SK-N-SH treated with all-trans-retinoic acid at 6 μM for 48 hours (cell line): ENCODE measurements around the gene SDR42E2.
A peak's percentile ranks its signal among the peaks of the same experiment; 100 is the strongest.

Experiments
- POU6F1 ChIP-seq: fragments of 250-450 bp; sonication (Bioruptor Pico); IDR thresholded peaks from 2 replicates; pipeline ENCODE4 v1.8.0; 2021; ENCODE audit warnings: low read depth, mild to moderate bottlenecking, moderate library complexity, borderline replicate concordance
- TF ChIP-seq, protein P1 (sequence below): fragments of 250-450 bp; sonication (Bioruptor Pico); IDR thresholded peaks from 2 replicates; pipeline ENCODE4 v1.5.1; 2020; ENCODE audit warnings: low read depth, mild to moderate bottlenecking, moderate library complexity

GRCh38 chr16:22219389-22220068 is 57.2 kb downstream of the SDR42E2 start:
- TF ChIP-seq, protein P1, sequence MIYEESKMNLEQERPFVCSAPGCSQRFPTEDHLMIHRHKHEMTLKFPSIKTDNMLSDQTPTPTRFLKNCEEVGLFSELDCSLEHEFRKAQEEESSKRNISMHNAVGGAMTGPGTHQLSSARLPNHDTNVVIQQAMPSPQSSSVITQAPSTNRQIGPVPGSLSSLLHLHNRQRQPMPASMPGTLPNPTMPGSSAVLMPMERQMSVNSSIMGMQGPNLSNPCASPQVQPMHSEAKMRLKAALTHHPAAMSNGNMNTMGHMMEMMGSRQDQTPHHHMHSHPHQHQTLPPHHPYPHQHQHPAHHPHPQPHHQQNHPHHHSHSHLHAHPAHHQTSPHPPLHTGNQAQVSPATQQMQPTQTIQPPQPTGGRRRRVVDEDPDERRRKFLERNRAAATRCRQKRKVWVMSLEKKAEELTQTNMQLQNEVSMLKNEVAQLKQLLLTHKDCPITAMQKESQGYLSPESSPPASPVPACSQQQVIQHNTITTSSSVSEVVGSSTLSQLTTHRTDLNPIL (CRISPR knock-in tag): 0 out of 2 replicates have a peak, but pooled peaks have one; percentile 32
- TF ChIP-seq POU6F1: no peak
